Measurements from ENCODE around the gene AIP. TPM values are rescaled to one million over a fixed set of nuclear protein-coding genes. Genes with fewer than 3 reads are reported as not detected.
A peak's percentile ranks its signal among the peaks of the same experiment; 100 is the strongest.
"Not testable (repeated sequence)": the region's sequence is repeated elsewhere in the genome, so short reads cannot be mapped to it uniquely, and the experiment has no call there.

AIP gene
- total and polyA plus RNA-seq, 9 of the 15 experiments (the other 6 are each of a cell fraction or from before 2014, with no cell fraction given) = 5.2 to 92.5 (median 52.7) TPM

DNA sequence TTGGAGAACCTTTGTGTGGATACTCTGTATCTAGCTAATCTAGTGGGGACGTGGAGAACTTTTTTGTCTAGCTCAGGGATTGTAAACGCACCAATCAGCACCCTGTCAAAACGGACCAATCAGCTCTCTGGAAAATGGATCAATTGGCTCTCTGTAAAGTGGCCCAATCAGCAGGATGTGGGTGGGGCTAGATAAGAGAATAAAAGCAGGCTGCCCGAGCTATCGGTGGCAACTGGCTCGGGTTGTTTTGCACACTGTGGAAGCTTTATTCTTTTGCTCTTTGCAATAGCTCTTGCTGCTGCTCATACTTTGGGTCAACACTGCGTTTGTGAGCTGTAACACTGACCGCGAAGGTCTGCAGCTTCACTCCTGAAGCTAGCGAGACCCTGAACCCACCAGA lies 6.1 kb upstream of the AIP start:
- H3K4me3 ChIP-seq; H3K79me2 ChIP-seq (ENCODE audit: control insufficient read depth, insufficient read depth, low read length); H3K9me1 ChIP-seq (ENCODE audit: control insufficient read depth, insufficient read depth, low read length); BruUV-seq (replicated peaks); in situ Hi-C loops (cut with MboI); intact Hi-C loops (cut with micrococcal nuclease); H3K9ac ChIP-seq (ENCODE audit: insufficient read depth in 1 of 2, low read depth in 2 of 2, low read length in 2 of 2); CTCF ChIA-PET (ENCODE audit: low intra/inter-chr PET ratio); H3K9me3 ChIP-seq (replicated peaks; ENCODE audit: control insufficient read depth, insufficient read depth, low read depth, low read length); H3K27me3 ChIP-seq (ENCODE audit: control insufficient read depth in 2 of 2, insufficient read depth in 2 of 2, low read length in 2 of 2); H3K4me2 ChIP-seq (ENCODE audit: insufficient read depth, low read length); H3K36me3 ChIP-seq (ENCODE audit: control insufficient read depth, insufficient read depth, low read length); H4K20me1 ChIP-seq (replicated peaks; ENCODE audit: control insufficient read depth, insufficient read depth, low read length): not testable (repeated sequence)
- FAIRE-seq (peak; percentile 49), ATAC-seq (peak; percentile 57), DNase-seq (ENCODE audit: extremely low read depth in 1 of 4, low spot score in 3 of 4) (peak in 1 of 4 experiments; percentile 50)
- peaks cover 12 to 24% of the 10 kb centered on the region in 2 experiments; a peak in 4 of 5 replicates for H3K4me1 ChIP-seq (replicated peaks in 1 of 2; ENCODE audit: control insufficient read depth in 2 of 2, insufficient read depth in 2 of 2, low read length in 2 of 2)
- peak overlapping the region; percentile 69 for H3K27ac ChIP-seq (ENCODE audit: extremely low read depth, low read depth, low read length)
- peak; percentile 38; the same call in 1 of the 2 replicates for TF ChIP-seq ZNF316 (IDR thresholded peaks at IDR 0.05)
- TF ChIP-seq SUPT5H (IDR thresholded peaks at IDR 0.05) = 0 out of 2 replicates have a peak, but pooled peaks have one; percentile 30
- peak; percentile 4 for TF ChIP-seq RBM25 (IDR thresholded peaks at IDR 0.05; ENCODE audit: low read depth, low read length, severe bottlenecking)
- TF ChIP-seq, protein P1, sequence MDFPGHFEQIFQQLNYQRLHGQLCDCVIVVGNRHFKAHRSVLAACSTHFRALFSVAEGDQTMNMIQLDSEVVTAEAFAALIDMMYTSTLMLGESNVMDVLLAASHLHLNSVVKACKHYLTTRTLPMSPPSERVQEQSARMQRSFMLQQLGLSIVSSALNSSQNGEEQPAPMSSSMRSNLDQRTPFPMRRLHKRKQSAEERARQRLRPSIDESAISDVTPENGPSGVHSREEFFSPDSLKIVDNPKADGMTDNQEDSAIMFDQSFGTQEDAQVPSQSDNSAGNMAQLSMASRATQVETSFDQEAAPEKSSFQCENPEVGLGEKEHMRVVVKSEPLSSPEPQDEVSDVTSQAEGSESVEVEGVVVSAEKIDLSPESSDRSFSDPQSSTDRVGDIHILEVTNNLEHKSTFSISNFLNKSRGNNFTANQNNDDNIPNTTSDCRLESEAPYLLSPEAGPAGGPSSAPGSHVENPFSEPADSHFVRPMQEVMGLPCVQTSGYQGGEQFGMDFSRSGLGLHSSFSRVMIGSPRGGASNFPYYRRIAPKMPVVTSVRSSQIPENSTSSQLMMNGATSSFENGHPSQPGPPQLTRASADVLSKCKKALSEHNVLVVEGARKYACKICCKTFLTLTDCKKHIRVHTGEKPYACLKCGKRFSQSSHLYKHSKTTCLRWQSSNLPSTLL (IDR thresholded peaks at IDR 0.05) = peak; percentile 84
- peak; percentile 93 for TF ChIP-seq CC2D1A (IDR thresholded peaks at IDR 0.05)
- TF ChIP-seq NFYB (IDR thresholded peaks at IDR 0.05; ENCODE audit: extremely low read depth, insufficient read length) = peak; percentile 68
- peak; percentile 62 for TF ChIP-seq POLR2A (conservative IDR thresholded peaks at IDR 0.05)
- 0 out of 2 replicates have a peak, but pooled peaks have one; percentile 11 for TF ChIP-seq GABPB1 (CRISPR knock-in tag; IDR thresholded peaks at IDR 0.05)
- TF ChIP-seq TBP (optimal IDR thresholded peaks at IDR 0.05; ENCODE audit: low read depth, low read length) = peak; percentile 39
- peak; percentile 65; the same call in 1 of the 2 replicates for TF ChIP-seq MTA3 (IDR thresholded peaks at IDR 0.05; ENCODE audit: borderline replicate concordance)
- POLR2A ChIA-PET = interaction anchor here (0.5 to 1.5 kb wide), 7 partner anchors 9 to 215 kb away, joined by 3 to 4 read pairs (median 3); no protein-coding TSS in a partner anchor
- peak overlapping the region; percentile 73 for H2AFZ ChIP-seq (ENCODE audit: low read depth, low read length)
- WGBS (ENCODE audit: insufficient coverage, low coverage, missing lambda C conversion rate) = 65% methylated on average over 10 of the region's 10 CpGs

All from K562 (cell line).